NCI-H128 (cell line): Measurements from ENCODE around the gene MAP7D2.
A peak's percentile ranks its signal among the peaks of the same experiment; 100 is the strongest.

Experiments
- DNase-seq: peaks from one replicate; lab custom pipeline; 2025; ENCODE audit not compliant: unreplicated experiment; lab: John Stamatoyannopoulos, UW

The MAP7D2 gene

DNA sequence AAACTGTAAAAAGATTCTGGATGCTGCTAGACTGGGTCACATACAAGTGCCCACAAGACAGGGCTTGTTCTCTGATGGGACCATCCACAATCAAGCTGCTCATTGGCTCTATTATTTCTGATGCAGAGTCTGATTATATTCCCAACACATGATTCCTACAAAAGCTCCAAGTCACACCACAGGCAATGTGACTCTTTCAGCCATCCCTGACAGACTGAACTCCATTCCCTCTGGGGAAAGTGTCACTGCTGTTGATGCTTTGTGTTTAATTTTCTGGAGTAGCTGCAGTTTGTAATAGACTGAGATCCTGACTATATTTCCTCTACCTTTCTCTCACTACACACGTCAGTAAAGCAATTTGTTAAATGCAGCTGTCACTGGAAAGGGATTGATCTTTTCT lies 70.5 kb downstream of the MAP7D2 start:
- no peak for DNase-seq

DNA sequence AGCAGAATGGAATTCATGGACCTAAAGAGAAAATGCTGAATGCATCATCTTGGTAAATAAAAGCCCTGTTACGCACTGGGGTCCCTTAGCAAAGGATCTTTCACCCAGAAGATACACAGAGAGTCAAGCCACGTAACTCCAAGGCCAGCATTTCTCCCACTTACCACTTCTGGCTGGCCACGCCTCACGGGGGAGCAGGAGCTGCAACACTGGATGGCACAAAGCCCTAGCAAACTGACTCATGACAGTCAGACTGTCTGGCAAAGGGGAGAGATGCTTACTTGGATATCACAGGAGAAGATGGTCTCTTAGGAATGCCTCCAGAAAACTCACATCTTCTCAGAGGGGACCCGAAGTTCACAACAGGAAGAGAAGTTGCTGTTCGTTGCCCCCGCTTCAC lies 74.5 kb downstream of the MAP7D2 start:
- no peak for DNase-seq

DNA sequence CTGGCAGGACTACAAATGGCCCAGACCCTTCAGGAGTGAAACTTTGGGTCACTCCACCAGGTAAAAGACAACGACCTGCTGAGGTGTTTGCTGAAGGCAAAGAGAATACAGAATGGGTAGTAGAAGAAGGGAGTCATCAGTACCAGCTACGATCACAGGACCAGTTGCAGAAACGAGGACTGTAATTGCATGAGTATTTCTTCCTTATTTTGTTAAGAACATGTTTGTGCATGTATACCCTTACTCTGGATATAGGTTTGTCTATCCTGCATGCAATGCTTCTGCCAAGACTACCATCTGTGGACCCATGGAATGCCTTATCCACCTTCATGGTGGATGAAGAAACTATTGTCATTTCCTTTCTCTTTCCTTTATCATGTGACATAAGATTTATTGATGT lies 77.7 kb downstream of the MAP7D2 start:
- DNase-seq, result no peak

DNA sequence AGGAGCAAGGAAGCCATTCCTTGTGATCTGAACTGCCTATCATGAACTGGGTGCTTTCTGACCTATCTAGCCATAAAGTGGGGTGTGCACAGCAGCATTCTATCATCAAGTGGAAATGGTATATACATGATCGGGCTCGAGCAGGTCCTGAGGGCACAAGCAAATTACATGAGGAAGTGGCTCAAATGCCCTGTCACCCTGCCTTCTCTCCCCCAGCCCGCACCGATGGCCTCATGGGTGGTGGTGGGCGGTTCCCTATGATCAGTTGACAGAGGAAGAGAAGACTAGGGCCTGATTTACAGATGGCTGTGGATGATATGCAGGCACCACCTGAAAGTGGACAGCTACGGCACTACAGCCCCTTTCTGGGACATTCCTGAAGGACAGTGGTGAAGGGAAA lies 79.5 kb downstream of the MAP7D2 start:
- no peak for DNase-seq

DNA sequence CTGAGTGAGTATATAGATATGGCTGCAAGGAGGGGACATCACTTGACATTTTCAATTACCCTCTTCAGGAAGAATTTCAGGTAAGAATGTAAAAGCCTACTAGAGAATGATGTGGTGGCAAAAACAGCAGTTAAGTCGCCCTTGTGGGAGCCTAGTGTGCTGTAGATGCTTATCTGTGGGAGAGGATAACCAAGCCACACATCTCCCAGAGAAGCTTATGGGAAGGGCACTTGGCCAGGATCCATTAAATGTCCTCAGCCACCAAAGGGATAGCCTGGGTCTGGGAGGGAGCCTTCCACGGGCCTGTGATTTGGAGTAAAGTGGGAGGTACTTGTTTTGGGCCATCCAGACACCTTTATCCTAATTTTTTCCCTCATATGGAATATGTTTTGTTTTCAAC lies 84.5 kb downstream of the MAP7D2 start:
- no peak for DNase-seq

DNA sequence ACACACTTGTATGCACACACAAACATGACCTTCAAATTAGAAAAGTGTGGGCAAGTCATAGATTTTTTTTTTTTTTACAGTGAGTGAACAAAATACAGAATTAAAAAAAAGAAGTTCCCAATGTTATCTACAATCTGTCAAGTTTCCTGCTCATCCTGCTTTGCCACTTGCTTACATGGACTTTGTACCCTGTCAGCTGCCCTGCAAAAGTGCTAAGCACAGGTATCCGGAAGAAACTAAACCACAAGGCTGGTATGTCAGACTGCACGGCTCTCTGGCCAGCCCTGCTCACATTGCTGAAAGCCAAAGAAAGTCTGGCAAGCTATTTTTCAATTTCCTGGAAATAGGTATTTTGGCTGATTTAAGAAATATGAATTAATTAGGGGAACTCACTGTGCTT lies 87.0 kb downstream of the MAP7D2 start:
- no peak for DNase-seq

DNA sequence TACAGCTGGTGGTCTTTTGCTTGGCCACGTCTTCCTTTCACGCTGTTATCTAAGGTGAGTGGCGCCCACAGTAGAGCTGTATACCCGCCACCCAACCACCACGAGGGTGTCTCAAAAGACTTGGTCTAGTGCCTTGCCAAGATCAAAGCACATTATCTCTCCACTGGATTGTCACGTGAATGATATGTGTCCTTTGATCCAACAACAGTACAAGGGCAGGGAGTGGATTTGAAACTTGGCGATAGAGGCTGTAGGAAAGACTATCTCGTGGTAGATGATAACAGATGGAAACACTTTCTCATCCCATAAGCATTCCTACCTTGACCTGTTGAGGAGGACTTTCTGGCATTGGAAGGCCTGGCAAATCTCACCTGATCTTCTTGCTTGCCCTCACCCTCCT lies 88.1 kb downstream of the MAP7D2 start:
- no peak for DNase-seq

DNA sequence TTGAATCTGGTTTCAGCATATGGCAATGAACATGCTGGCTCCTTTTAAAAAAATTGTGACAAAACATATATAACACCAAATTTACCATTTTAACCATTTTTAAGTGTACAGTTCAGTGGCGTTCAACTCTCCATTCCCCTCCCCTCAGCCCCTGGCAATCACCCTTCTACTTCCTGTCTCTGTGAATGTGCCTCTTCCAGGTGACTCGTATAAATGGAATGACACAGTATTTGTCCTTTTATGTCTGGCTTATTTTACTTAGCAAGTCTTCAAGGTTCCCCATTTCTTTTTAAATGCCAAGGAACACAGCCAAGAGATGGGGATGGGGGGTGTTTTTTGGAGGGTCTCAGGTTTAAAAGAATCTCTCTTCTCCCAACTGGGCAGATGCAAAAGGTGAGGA lies 90.4 kb downstream of the MAP7D2 start:
- no peak for DNase-seq

DNA sequence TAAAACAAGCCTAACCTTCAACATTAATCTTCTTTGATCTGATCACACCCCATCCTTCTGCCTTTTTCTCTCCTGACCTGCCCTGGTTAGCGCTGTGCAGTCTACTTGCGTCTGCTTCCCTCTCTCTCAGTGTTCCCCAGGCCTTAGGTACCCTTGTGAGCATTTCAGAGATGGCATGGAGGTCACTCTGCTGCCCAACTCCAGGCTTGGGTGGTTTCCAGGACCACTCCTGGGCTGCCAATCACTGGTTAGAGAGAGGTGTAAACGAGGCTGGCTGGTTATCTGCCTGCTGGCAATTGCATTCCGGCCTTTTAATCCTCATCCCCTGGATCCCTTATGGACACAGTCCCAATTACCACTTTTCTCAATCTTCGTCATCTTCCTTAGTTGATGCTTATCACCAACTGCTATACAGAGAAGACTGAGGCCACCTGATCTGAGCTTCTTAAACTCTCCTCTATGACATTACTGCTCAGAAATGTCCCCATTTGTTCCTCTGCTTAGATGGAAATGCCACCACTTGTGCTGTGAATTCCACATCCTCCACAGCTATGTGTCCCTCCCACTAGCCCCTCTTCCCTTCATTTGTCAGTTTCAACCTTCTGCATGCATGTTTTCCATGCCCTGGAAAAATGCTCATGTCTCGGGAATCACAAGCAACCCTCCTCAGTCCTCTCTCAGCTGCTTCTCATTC lies 96.9 kb downstream of the MAP7D2 start:
- no peak for DNase-seq

DNA sequence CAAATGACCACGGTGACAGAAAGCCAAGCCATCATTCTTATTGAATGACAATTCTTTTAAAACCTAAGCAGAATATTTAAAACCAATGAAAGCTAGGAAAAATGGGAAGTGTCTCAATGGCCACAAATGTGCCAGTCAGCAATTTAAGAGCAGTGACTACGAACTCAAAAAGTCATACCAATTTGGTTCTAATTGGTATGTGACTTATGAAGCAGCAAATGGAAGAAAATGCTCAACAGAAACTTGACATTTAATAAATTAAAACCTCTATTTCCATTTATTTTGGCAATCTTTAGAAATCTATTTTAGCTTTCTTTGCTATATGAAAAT lies 100.1 kb downstream of the MAP7D2 start:
- DNase-seq, result no peak

DNA sequence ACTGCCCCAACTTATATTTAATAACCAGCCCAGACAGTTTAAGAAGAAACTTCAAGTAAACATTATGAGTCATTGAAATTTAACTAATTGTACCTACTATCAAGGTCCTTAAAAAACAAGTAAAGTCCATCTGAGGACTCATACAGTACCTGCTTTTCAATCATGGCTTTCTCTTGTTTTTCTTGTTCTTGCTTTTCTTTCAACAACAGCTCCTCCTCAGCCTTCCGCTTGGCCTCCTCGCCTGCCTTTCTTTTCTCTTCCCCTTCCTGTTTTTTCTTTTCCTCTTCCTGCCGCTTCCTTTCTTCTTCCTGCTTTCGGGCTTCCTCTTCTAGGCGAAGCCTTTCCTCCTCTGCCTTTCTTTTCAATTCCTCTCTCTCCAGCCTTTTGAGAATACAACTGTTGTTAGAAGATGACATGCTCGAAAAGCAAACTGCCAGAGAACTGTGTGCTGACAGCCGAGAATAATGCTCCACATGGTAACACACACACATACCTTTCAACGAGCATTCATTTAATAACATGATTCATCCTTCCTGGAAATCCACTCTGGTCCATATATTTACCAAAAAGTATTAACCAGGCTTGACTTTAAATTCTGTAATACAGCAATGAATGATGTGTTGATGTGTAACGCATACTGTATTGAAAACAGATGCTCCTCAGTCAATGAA lies 100.6 kb downstream of the MAP7D2 start:
- no peak for DNase-seq

DNA sequence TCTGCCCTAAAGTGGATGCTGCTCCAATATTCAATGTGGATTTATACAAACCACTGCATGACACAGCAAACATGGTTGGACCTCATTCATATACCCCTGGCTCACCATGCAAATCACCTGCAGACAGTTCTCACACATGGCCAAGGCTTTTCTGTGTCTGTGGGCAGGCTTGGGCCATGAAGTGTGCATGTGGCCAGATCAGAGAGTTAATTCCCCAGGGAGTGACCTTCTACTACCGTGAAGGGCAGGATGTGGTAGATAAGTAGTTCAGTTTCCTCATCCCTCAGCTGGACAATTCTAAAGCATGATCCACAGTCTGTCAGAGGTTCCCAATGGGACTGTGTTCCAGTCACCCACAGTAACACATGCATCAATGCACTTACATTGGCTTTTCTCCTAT lies 101.3 kb downstream of the MAP7D2 start:
- DNase-seq, result no peak

DNA sequence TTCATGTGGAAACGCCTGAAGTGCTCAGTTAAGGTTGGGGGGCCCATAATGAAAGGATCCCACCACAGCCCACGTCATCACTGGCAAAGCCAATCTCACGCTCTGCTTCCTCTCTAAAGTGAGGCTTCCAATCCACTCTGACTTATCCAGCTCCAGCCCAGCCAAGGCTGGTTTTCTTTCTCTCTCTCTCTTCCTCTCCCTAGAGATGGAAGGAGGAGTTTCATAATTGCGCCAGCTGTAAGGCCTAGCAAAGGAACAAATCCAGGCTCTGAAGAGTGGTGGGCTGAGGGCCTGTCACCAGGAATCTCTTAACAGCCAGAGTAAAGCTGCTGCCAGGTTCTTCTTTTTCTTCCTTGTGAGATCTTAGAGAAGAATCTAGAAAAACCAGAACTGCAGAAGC lies 105.1 kb downstream of the MAP7D2 start:
- no peak for DNase-seq

DNA sequence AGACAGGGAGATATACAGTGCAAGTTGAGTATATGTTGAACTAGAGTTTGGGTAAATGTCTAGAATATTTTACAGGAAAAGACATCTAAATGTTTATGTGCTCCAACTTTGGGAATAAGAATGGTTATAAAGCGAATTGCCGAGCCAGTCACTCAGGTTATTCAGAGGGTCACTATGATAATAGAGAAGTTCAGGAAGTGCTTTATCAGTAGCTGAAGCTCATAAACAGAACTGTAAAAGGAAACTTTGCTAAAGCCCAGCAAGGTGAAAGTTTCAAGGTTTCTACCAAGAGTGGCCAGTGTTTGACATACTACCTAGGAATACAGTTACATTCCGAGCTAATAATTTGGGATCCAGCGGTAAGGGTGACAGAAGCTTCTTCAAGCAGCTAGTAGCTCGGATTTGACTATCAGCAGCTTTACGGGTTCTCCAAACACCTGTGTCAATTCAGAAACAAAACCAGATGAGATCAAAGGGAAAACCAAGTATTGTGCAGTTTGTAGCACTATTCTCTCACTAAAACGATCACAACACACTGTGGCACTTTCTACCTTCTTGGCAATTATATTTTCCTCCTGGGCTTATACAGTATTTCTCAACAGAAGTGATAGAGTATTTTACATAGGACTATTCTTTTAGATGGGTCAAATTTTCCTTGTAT lies 108.6 kb downstream of the MAP7D2 start:
- no peak for DNase-seq

DNA sequence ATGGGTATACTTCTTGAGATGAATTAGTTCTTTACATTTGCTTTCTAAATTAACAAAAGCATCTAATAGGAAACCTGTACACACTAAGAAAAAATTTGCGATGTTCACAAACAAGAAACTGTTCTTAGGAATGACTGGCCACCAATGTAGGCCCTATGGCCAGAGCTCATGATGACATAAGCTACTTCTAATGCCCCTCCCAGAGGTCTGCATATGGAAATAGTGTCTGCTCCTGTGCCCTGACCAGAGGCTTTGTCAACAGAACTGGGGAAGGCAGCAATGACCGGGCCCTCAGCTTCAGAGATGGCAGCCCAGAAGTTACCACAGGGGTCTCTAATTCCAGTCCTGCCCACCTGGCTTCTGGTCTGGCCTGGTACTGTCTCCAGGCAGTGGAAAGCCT lies 110.8 kb downstream of the MAP7D2 start:
- no peak for DNase-seq

DNA sequence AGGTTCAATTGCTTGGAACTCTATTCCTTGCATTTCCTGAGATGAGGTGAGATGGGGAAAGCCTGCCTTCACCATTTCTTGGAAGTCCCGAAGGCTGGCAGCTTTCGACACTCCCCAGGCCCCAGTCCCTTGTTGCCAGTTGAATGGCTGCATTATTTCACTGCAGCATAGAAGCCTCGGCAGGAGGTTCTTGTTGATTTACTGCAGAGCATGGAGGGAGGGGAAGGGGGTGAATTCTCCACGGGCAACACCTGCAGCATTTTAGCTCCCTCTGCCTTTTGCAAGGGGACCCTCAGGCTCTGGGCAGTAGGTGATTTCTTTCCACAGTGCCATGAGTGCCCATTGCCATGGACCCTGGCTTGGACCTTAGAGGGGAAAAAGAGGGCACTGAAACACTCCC lies 115.1 kb downstream of the MAP7D2 start:
- no peak for DNase-seq

DNA sequence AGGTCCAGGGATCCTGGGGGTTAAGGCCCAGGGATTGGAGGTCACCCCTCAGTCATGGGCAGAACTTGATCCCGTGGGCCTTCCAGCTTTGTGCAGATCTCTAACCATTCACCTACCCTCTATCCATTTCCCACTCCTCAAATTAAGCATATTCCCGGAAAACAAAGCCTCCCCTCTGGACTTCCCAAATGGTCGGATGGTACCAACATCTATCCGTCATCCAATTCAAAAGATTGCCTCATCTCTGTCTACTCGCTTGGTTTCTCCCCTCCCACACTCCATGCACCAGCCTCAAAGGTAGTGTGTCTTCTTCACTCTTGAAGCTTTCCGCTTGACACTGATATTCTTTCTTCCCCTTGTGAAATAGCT lies 125.4 kb downstream of the MAP7D2 start:
- no peak for DNase-seq

DNA sequence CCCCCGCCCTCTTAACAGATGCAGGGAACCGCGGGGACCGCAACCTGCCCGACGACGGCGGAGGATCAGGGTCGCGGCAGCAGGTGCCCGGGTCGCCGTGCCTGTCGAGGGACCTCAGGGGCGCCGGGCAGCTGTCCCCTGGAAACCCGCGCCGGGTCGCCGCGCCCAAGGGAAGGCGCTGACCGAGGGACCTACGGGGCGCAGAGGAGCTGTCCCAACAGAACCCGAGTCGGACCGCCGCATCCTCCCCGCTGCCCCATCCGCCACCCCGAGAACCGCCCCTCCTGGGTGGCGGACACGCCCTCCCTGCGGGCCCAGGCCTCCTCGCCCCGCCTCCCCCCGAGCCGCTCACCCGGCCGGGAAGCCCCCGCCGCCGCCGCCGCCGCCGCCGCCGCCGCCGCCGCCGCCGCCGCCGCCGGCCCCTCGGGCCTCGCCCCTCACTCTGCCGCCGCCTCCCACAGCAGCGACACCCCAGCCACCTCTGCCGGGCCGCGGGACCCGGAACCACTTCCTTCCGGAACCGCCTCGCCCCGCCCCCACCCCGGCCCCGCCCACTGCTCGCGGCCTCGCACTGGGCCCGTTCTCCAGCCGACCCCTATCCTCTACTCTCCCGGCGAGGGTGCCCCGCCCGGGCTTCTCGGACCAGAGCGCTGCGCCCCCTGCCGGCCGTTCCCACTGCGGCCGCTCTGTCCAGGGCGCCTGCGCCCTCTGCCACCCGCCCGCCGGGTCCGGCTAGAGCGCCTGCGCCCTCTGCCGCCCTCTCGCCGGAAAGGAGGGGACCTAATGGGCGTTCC lies 126.0 kb downstream of the MAP7D2 start, which contains the start of gene BCLAF3:
BCLAF3 (minus strand) TSS at position 506 of the 794 bp plus-strand sequence. CDS start 20,797 bp downstream, outside the sequence.
- DNase-seq, result peak; percentile 72

DNA sequence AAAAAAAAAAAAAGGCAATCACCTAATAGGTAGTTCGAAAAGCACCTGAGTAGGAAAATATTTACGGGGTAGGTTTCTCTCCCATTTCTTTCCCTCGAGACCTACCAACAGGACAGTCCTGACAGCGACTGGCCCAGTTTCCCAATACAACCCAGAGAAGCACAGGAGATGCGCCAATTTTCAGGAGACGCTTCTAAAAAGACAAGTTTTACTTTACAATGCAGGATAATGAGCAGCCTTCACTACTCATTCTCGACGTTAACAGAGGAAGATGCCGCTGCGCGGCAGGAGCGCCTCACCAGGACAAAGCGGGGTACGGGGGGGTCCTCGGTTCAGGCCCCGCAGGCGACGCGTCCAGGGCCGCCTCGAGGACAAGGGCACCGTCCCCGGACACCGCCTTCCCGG lies 126.6 kb downstream of the MAP7D2 start:
- no peak for DNase-seq

DNA sequence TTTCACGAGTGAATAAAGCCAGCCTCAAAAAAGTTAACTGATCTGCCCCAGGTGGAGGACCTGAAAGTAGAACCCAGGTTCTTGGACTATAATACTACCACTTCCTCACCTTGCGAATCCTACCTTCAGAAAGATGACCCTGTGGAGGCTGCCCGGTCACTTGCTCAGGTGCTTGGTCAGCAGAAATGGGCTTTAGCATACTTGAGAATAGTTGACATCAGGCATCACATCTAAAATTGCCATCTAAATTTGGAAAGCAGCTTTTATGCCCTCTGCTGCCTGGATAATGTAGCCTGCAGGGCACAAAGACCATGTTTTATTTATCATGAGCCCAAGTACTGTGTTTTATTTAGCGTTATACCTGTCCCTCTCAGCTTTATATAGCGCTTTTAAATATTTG lies 128.9 kb downstream of the MAP7D2 start:
- DNase-seq, result no peak

DNA sequence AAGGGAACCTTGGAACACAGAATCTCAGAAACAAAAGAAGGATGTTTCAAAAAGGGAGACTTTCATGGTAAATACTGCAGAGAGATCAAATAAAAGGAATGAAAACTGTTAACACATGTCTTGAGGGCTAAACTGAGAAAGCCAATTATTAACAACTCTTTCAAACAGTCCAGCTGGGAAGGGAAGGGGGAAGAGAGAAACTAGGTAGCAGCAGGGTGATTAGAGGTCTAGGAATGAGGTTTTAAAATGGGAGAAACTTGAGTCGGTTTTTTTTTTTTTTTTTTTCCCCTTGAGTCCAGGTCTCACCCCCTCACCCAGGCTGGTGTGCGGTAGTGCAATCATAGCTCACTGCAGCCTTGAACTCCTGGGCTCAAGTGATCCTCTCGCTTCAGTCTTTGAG lies 130.2 kb downstream of the MAP7D2 start:
- DNase-seq, result no peak

DNA sequence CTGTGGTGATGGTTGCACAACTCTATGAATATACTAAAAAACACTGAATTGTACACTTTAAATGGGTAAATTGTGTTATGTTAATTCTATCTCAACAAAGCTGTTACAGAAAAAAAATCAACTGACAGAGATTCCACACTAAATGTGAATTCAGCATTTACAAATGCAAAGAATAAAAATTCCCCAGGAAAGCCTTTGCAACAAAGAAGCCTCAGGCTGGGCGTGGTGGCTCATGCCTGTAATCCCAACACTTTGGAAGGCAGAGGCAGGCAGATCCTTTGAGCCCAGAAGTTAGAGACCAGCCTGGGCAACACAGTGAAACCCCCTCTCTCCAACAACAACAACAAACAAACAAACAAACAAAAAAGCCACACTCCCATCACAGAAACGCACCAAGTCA lies 134.8 kb downstream of the MAP7D2 start:
- no peak for DNase-seq
